Calu3 (cell line): ENCODE results near the gene RXRA. TPM values are rescaled to one million over a fixed set of nuclear protein-coding genes. Genes with fewer than 3 reads are reported as not detected.

Experiments used
- BruUV-seq: library from RNA; stranded (reverse); fragments of 400-500 nt; replicated peaks from 2 replicates; lab custom pipeline; 2021; lab: Mats Ljungman, UMichigan
- CTCF ChIA-PET: fragments of 300-600 bp; sonication (Branson Sonifier 250); formaldehyde crosslinking; loops from one replicate; lab custom pipeline; 2022; ENCODE audit warnings: antibody characterized with exemption; lab: Charles Lee
- DNase-seq: peaks from one replicate; pipeline ENCODE4 v3.0.0; 2022
- H3K27ac Mint-ChIP-seq: one replicate; pipeline ENCODE4 v1.8.0; 2022; ENCODE audit warnings: mixed read lengths; ENCODE audit not compliant: unreplicated experiment
- H3K27me3 Mint-ChIP-seq: one replicate; pipeline ENCODE4 v1.8.0; 2022; ENCODE audit warnings: mixed read lengths; ENCODE audit not compliant: unreplicated experiment
- H3K36me3 Mint-ChIP-seq: one replicate; pipeline ENCODE4 v1.8.0; 2022; ENCODE audit warnings: mild to moderate bottlenecking, moderate library complexity, mixed read lengths; ENCODE audit not compliant: insufficient read depth, unreplicated experiment
- H3K4me1 Mint-ChIP-seq: one replicate; pipeline ENCODE4 v1.8.0; 2022; ENCODE audit warnings: mild to moderate bottlenecking, low read depth, mixed read lengths; ENCODE audit not compliant: unreplicated experiment
- H3K4me3 Mint-ChIP-seq: one replicate; pipeline ENCODE4 v1.8.0; 2022; ENCODE audit warnings: mild to moderate bottlenecking, low read depth, moderate library complexity, mixed read lengths; ENCODE audit not compliant: unreplicated experiment
- H3K9me3 Mint-ChIP-seq: one replicate; pipeline ENCODE4 v1.8.0; 2022; ENCODE audit warnings: low read depth, mixed read lengths; ENCODE audit not compliant: unreplicated experiment
- intact Hi-C: fragments of 100-400 bp; cut with micrococcal nuclease; formaldehyde crosslinking; loops from one replicate; pipeline ENCODE4 v1.10.0; 2022; ENCODE audit not compliant: unreplicated experiment
- total RNA-seq: library from RNA; stranded (reverse); gene quantifications from 2 replicates; pipeline ENCODE4 v1.2.3, GENCODE V29; 2022
- TF ChIP-seq, protein P1 (sequence below): fragments of 200-600 bp; IDR thresholded peaks from one replicate; pipeline ENCODE4 v1.8.0; 2022; ENCODE audit warnings: antibody characterized with exemption; ENCODE audit not compliant: unreplicated experiment

The RXRA gene
- total RNA-seq, 1 experiment from 2014 or later: 15.0 TPM

- Mint-ChIP-seq H3K4me1 (peaks cover 19% of the 10 kb centered on the region), H3K4me3 (no peak overlapping the region), H3K27me3 (no peaks in the 10 kb centered on the region), H3K9me3 (no peaks in the 10 kb centered on the region), H3K27ac (no peak overlapping the region), H3K36me3 (peaks cover 5% of the 10 kb centered on the region)
- BruUV-seq: no TSS peak
- CTCF ChIA-PET: no interaction called here
- intact Hi-C loops: no loop called here
- TF ChIP-seq, protein P1, sequence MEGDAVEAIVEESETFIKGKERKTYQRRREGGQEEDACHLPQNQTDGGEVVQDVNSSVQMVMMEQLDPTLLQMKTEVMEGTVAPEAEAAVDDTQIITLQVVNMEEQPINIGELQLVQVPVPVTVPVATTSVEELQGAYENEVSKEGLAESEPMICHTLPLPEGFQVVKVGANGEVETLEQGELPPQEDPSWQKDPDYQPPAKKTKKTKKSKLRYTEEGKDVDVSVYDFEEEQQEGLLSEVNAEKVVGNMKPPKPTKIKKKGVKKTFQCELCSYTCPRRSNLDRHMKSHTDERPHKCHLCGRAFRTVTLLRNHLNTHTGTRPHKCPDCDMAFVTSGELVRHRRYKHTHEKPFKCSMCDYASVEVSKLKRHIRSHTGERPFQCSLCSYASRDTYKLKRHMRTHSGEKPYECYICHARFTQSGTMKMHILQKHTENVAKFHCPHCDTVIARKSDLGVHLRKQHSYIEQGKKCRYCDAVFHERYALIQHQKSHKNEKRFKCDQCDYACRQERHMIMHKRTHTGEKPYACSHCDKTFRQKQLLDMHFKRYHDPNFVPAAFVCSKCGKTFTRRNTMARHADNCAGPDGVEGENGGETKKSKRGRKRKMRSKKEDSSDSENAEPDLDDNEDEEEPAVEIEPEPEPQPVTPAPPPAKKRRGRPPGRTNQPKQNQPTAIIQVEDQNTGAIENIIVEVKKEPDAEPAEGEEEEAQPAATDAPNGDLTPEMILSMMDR: no peak
- DNase-seq: no peak
Measured at GRCh38 chr9:134374301-134375010, 48.2 kb downstream of the RXRA start.

DNA sequence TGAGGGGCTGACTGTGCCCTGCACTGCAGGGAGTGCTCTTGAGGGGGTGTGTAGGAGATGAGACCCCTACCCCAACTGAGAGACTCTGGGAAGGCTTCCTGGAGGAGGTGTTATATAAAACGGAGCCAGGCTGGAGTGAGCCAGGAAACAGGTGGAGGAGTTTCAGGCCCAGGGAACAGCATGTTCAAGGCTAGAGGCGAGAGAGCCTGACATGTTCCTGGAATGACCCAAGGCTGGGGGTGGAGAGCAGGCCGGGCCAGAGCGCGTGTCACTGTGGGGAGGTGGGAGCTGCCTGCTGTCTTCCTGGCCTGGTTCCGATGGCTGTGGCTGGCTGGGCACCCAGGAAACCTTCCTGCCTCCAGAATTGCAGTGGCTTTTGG is 48.7 kb downstream of the RXRA start:
- Mint-ChIP-seq H3K36me3 (peaks cover 10% of the 10 kb centered on the region), H3K9me3 (no peaks in the 10 kb centered on the region), H3K4me1 (peaks cover 19% of the 10 kb centered on the region), H3K27me3 (no peaks in the 10 kb centered on the region), H3K27ac (no peak overlapping the region), H3K4me3 (no peak overlapping the region)
- BruUV-seq: no TSS peak
- TF ChIP-seq, protein P1: no peak
- intact Hi-C loops: no loop called here
- DNase-seq: no peak
- CTCF ChIA-PET: no interaction called here

- CTCF ChIA-PET: no interaction called here
- TF ChIP-seq, protein P1: no peak
- Mint-ChIP-seq H3K4me3 (no peak overlapping the region), H3K4me1 (peaks cover 19% of the 10 kb centered on the region), H3K27ac (no peak overlapping the region), H3K9me3 (no peaks in the 10 kb centered on the region), H3K27me3 (no peaks in the 10 kb centered on the region), H3K36me3 (peaks cover 15% of the 10 kb centered on the region)
- BruUV-seq: no TSS peak
- no peak for DNase-seq
- intact Hi-C loops: no loop called here
Measured at GRCh38 chr9:134375430-134376385, 49.5 kb downstream of the RXRA start.

DNA sequence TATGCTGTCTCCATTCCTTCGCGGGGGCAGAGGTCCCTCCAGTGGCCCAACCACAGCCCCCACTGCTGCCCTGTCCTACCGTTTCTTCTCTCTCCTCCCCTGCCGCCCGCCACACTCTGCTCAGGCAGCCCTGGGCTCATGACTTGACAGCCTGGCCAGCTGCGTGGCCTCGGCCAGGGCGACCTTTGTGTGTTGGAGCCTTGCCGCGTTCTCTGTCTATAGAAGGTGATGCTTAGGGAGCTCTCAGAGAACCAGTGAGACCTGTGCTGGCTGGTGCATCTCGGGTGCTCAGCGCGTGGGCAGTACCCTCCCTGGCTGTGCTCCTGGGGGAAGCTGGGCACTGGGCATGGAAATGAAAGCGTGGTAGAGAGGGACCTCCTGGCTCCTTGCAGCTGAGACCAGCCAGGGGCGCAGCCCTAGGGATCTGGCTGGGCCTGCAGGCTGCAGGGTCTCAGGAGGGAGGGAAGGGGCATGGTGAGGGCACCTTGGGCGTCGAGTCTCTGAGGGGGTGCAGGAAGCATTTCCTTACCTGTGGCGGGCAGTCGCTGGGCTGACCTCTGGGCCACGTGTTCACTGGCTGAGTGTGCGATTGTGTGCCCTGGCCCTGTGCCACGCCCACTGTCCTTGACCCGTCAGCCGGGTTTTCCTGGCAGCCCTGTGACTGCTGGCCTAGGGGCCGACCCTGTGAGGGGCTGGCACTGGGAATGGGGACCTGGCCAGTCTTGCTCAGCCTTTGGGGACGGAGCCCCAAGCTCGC is 50.3 kb downstream of the RXRA start:
- no peak overlapping the region for H3K4me3 Mint-ChIP-seq
- DNase-seq: no peak
- no TSS peak for BruUV-seq
- peaks cover 21% of the 10 kb centered on the region for H3K4me1 Mint-ChIP-seq
- no peak overlapping the region for H3K27ac Mint-ChIP-seq
- no peaks in the 10 kb centered on the region for H3K27me3 Mint-ChIP-seq
- no peaks in the 10 kb centered on the region for H3K9me3 Mint-ChIP-seq
- intact Hi-C loops: no loop called here
- CTCF ChIA-PET: no interaction called here
- TF ChIP-seq, protein P1: no peak
- H3K36me3 Mint-ChIP-seq: peaks cover 15% of the 10 kb centered on the region
